Measurements from ENCODE around the gene ARPC1A.
"Not testable (repeated sequence)": the region's sequence is repeated elsewhere in the genome, so short reads cannot be mapped to it uniquely, and the experiment has no call there.

ARPC1A gene

DNA sequence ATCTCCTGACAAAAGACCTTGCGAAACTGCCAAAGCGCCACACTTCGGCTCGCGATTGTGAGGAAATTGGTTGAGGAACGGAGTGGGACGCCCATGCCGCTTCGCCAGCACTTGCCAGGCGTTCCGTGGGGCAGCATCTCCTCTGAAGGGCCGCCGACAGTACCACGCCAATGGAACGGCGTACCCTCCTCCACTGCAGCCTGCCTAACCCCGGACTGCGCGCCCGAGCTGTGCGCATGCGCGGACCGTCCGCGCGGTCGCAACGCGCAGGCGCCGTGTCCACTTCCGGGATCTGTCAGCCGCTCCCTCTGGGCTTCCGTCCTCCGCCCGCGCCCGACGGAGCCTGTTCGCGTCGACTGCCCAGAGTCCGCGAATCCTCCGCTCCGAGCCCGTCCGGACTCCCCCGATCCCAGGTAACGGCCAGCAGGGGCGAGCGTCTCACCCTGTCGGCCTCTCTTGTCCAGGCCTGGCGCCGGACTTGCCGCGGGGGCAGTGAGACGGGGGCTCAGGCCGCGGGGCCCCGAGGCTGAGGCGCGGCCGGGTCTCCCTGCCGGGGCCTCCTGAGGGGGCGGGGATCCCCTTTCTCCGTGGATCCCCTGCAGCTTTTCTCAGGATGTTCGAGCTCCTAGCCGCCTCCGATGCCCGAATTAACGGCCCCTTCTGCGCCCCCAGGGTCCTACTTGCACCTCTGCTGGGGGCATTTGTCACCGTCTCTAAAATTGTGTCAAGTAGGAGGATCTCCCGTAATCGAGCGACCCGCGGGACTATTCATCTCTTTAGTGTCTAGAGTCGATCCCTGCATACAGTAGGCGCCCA lies at the start of gene ARPC1A:
Gene ARPC1A, plus strand, starts transcription at position 307 of the 816 bp plus-strand sequence. CDS start 7,456 bp downstream, outside the sequence.
- DNase-seq: peak; percentile 92

DNA sequence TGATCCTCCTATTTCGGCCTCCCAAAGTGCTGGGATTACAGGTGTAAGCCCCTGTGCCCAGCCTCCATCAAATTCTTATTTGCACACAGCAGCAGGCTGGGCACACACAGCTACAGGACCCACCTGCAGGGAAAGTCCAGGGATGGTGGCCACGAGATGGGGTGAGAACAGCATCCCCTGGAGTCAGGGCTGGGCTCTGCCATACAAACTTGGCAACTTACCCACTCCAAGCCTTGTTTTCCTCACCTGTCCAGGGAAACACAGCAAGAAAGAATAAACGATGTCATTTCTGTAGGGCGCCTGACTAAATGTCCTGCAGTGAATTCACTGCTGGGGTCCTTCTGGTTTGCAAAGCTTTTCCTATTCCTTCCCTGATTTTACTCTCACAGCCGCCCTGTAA lies 47.5 kb upstream of the ARPC1A start:
- DNase-seq: no peak

DNA sequence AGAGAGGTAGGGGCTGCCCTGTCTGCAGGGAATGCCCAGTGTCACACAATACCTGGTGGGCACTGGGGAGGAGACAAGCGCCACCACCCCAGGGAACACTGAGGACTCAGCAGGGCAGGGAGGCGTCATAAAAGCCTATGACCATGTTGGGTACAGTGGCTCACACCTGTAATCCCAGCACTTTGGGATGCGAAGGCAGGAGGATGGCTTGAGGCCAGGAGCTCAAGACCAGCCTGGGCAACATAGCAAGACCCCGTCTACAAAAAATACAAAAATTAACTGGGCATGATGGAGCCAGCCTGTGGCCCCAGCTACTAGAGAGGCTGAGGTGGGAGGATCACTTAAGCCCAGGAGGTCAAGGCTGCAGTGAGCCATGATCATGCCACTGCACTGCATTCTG lies 41.5 kb upstream of the ARPC1A start:
- DNase-seq: not testable (repeated sequence)

DNA sequence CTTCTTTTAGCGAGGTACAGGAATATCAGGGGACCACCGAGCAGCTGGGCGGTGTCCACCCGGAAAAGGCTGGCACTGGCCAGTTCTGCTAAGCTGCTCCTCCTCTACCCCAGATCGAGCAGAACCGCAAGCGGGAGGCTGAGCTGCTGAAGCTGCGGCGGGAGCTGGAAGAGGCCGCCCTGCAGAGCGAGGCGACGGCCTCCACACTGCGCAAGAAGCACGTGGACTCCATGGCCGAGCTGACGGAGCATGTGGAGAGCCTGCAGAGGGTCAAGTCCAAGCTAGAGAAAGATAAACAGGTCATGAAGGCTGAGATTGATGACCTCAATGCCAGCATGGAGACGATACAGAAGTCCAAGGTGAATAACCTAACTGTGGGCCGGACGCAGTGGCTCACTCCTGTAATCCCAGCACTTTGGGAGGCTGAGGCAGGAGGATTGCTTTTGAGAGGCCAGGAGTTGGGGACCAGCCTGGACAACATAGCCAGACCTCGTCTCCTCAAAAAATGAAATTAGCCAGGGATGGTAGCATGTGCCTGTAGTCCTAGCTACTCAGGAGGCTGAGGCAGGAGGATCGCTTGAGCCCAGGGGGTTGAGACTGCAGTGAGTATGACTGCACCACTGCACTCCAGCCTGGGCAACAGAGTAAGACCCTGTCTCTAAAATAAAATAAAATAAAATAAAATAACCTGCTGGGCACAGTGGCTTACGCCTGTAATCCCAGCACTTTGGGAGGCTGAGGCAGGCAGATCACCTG lies 37.7 kb upstream of the ARPC1A start:
- no peak for DNase-seq

DNA sequence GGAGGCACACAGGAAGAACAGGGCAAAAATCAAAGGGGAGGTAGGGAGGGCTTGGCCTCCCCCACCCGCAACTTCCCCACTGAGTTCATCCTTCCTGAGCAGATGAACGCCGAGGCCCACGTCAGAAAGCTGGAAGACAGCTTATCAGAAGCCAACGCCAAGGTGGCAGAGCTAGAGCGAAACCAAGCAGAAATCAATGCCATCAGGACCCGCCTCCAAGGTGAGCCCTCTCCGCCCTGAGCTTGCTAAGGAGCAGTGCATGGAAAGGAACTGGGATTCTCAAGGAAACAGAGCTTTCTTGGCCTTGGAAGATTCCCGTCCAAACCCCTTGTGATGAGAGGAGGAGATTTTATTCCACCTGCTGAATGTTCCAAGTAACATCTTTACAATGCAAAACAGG lies 36.5 kb upstream of the ARPC1A start:
- DNase-seq: no peak

DNA sequence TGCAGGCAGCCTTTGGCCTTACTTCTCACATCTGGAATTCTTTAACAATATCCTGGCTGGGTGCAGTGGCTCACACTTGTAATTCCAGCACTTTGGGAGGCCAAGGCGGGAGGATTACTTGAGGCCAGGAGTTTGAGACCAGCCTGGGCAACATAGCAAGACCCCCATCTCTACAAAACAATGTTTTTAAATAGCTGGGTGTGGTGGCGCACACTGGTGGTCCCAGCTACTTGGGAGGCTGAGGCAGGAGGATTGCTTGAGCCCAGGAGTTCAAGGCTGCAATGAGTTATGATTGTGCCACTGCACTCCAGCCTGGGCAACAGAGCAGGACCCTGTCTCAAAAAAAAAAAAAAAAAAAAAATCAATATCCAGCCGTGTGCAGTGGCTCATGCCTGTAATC lies 35.5 kb upstream of the ARPC1A start:
- DNase-seq: not testable (repeated sequence)

DNA sequence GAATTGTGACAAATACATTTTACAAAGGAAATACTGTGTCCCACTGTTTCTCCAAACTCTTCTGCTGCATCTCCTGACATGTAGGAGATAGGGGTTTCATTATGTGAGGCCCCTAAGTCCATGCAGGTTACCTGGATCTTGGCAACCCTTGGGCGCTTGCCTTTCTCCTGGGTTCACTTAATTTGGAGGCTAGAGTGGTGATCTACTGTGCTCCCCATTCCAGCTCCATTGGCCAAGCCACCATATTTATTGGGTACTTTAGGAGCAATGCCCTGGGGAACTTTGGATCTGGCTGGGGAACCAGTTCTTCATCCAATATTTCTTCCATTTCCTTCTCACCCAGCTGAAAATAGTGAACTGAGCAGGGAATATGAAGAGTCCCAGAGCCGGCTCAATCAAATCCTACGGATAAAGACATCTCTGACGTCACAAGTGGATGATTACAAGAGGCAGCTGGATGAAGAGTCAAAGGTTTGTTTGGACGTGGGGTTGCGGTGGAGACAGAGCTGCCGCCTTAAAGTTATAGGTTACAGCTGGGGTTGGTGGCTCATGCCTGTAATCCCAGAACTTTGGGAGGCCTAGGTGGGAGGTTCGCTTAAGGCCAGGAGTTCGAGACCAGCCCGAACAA lies 34.6 kb upstream of the ARPC1A start:
- DNase-seq: no peak

DNA sequence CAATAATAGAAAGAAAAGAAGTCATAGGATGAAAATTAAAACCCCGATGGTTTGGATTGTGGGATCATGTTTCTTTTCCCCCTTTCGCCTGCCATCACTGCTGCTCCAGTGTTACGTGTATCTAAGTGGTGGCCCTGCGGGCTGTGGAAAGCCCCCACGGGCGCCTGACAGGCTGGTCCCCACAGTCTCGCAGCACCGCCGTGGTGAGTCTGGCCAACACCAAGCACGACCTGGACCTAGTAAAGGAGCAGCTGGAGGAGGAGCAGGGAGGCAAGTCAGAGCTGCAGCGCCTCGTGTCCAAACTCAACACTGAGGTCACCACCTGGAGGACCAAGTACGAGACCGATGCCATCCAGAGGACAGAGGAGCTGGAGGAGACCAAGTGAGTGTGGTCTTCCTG lies 33.6 kb upstream of the ARPC1A start:
- no peak for DNase-seq

DNA sequence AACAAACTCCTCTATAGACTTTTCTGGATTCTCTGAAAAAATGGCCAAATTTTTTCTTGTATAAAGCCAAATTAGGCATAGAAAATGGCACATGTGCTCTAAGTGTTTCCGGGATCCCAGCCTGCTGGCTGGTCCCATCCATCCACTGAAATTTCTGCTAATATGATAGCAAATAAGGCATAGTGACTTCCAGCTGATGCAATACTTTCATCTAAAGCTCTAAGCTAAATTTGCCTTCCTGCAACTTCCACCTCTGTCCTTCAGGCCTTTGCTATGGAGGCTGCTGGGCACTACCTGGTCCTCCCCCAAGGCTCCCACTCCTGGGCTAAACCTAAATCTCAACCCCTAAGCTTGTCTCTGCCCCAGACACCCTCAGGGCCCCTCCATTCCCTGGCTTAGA lies 32.5 kb upstream of the ARPC1A start:
- DNase-seq: no peak

DNA sequence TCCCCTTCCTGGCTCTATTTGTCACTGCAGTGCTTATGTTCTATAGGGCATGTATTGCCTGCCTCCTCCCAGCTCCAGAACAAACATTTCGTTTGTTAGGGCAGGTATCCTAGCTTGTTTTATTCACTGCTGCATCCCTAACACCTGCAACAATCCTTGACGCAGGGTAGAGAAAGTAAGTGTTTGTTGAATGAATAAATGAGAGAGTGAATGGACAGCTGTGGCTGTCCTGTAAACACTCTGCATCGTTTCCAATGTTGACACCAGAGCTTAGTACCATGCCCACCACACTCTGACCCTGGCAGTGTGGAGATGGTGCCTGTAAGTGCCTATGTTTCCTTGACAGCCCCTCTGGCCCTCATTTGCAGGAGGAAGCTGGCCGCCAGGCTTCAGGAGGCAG lies 32.0 kb upstream of the ARPC1A start:
- DNase-seq: no peak

DNA sequence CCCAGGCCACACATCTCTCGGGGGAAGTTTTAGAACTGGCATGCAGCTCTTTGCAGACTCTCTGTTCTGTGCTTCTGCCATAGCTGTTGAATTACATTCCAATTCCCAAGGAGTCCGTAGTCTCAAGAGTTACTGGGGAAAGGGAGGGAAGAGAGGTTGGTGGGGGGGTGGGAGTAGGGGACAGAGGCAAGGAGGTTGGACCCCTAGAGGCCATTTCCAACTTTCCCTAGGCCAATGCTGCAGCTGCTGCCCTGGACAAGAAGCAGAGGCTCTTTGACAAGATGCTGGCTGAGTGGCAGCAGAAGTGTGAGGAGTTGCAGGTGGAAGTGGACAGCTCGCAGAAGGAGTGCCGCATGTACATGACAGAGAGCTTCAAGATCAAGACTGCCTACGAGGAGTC lies 29.2 kb upstream of the ARPC1A start:
- DNase-seq: no peak

DNA sequence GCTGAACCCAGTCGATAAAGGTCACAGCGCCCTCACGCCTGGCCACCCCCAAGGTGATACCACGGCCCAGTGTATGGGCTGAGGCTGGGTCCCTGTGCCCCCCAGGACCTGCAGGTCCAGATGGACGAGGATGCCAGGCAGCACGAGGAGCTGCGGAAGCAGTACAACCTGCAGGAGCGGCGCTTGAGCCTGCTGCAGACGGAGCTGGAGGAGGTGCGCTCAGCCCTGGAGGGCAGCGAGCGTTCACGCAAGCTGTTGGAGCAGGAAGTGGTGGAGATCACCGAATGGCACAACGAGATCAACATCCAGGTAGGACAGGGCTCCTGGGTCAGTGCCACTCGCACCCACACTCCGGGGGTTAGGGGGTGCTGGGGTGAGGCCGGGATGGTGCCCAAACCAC lies 24.2 kb upstream of the ARPC1A start:
- DNase-seq: no peak

DNA sequence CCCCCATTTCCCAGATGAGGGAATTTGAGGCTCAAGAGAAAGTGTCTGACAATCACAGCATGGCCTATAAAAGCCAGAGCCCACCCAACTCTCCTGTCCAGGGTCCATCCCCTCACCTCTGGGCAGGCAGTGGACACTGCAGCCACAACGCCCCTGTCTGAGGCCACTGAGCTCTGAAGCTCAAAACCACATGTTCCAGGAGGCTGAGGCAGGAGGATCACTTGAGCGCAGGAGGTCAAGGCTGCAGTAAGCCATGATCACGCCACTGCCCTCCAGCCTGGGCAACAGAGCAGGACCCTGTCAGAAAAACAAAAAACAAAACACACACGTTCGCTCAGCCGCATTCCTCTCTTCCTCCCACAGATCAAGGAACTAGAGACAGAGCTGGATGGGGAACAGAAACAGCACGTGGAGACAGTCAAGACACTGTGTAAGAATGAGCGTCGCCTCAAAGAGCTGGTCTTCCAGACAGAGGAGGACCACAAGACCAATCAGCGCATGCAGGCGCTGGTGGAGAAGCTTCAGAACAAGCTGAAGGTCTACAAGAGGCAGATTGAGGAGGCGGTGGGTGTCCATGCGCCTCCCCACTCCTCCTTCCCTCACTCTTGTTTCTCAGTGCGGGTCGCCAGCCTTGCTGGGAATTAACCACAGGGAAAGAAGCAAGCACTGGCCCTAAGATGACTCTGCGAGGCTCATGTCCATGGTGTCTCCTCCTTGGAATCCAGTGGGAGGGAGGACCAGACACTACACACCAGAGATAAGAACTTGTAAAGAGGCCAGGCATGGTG lies 20.0 kb upstream of the ARPC1A start:
- DNase-seq: no peak

DNA sequence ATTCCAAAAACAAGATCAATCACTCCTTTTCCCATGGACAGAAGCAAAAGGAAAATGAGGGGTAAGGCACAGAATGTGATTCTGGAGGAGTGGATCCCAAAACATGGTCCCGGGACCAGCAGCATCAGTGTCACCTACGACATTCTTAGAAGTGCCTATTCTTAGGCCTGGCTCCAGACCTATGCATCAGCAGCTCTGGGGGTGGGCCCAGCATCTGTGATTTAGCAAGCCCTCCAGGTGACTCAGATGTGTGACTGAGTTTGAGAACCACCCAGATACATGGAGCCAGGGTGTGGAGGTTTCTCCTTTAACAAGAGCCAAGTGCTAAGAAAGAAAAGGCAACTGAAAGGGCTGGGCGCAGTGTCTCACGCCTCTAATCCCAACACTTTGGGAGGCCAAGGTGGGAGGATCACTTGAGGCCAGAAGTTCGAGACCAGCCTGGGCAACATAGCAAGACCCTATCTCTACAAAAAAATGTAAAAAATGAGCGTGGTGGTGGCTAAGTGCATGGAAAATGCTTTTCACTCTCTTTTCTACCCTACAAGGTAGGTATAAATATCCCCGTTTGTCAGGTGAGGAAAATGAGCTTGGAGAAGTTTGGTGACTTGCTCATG lies 17.1 kb upstream of the ARPC1A start:
- DNase-seq: no peak

DNA sequence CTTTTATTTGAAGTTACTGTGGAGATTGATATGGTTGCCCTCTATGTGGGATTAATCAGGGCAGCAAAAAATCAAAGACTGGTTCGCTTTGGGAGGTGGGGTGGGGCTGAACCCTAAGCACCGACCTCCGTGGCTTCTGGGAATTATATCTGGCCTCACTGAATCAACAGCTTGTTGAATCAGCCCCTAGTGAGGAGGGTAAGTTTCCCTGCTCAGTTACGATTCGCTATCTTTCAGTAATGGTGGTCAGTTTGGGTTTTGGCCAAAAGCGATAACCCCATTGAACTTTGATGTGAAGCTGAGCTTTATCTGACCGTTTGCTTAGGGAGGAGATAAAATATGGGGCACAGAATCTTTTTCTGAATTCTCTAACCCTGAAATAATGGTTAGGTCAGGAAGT lies 16.6 kb upstream of the ARPC1A start:
- DNase-seq: no peak

DNA sequence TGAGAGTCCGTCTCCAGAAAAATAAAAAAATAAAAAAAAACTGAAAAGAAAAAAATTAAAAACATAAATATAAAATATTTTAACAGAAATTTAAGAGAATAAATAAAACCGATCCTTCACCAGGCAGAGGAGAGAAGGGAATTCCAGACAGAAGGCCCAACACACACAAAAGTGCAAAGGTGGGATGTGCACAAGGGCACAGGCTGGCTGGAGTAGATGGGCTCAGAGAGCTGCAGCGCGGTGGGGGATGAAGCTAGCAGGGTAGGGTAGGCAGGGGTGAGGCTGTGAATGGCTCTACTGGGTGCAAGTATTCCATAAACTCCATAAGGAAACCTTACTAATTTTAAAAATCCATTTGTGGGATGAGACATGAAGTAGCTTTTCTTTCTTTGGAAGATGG lies 15.7 kb upstream of the ARPC1A start:
- no peak for DNase-seq

DNA sequence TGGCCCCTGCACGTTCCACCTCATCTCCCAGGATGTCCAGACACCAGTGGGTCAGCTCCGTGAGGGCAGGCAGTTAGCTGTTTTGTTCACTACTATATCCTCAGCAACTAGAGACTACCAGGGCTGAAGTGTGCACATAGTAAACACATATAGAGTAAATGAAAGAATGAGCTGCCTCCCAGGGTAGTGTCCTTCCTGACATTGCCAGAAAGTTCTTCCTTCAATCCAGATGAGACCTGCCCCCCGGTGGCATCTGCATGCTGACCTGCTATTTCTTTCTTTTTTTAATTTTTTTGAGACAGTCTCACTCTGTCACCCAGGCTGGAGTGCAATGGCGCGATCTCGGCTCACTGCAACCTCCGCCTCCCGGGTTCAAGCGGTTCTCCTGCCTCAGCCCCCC lies 14.0 kb upstream of the ARPC1A start:
- no peak for DNase-seq

DNA sequence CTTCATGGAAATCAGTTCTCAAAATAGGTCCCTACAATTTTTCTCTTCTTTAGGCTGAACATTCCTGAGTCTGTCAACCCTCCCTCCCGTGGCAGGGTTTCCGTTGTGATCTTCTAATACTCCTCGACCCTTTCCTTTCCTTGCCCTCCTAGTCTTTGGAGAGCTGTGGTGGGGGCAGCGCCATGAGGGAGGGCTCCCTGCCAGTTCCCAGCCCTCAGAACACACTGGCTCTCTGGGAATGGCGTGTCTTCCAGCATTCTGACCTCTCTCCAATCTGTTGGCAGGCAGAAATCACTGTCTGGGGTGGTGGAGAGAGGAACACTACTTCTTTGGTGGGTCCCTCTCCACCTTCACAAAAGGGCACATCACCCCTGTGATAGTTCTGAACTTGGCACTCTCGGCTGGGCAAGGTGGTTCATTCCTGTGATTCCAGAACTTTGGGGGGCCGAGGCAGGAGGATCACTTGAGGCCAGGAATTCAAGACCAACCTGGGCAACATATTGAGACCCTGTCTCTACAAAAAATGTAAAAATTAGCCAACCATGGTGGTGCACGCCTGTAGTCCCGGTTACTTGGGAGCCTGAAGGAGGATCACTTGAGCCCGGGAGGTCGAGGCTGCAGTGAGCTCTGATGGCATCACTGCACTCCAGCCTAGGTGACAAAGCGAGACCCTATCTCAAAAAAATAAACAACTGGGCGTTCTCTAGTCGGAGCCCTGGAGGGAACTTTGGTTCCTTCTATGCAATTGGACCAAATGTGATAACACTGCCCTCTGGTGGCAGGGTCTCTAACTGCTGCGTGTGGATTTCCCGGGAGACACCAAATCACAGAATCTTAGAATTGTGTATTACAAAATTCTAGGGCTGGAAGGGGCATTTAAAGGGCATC lies 13.1 kb upstream of the ARPC1A start:
- DNase-seq: peak; percentile 75

DNA sequence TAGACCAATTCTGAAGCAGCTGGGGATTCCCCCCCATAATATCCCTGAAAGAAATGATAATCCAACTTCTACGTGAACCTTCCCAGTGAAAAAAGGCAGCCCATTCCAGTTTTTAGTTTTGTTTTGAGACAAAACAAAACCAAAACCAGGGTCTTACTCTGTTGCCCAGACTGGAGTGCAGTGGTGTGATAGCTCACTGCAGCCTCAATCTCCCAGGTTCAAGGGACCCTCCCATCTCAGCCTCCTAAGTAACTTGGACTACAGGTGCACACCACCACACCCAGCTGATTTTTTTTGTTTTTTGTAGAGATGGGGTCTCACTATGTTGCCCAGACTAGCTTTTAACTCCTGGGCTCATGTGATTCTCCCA lies 12.5 kb upstream of the ARPC1A start:
- no peak for DNase-seq

DNA sequence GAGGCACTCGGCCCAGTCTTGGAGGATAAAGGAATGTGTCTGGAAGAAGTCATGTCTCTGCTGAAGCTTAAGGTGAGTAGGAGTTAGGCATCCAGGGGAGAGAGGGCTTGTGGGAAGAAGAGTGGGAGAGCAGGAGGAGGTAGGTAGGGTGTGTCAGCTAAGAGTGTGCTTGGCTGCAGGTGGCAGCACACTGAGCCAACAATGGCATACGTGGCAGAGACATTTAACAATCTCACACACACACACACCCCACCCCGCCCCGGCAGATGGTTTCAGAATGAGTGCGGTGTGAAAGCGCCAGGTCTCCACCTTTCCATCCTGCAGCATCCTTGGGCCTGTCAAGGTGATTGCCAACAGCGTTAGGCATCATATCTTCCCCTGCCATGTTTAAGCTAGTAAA lies 11.2 kb upstream of the ARPC1A start:
- no peak for DNase-seq

DNA sequence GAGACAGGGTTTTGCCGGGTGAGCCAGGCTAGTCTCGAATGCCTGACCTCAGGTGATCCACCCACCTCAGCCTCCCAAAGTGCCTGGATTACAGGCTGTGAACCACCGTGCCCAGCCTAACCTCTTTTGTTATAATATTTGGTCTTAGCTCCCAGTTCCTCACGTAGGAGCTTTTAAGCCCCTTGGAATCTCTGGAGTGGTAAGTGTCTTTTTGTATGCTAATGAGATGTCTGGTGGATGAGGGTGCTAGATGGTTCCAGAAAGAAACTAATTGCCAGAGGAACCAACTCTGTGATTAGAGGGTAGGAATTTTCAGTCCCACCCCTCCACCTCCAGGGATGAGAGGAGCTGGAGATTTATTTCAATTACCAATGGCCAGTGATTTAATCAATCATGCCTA lies 5.3 kb upstream of the ARPC1A start:
- DNase-seq: no peak

DNA sequence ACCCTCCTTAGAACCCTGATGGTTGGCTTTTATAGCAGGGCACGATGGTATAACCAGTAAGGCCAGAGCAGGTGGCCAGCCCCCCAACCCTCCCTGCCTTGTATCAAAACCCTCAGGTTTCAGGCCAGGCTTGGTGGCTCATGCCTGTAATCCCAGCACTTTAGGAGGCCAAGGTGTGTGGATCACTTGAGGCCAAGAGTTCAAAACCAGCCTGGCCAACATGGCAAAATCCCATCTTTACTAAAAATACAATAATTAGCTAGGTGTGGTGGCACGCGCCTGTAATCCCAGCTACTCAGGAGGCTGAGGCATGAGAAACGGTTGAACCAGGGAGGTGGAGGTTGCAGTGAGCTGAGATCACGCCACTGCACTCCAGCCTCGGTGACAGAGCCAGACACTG lies 3.0 kb upstream of the ARPC1A start:
- DNase-seq: not testable (repeated sequence)

All from activated CD8-positive, alpha-beta memory T cell treated with anti-CD3 and anti-CD28 coated beads, Interleukin-2, amount 50 U/mL, for 4 hours (primary cell).